ENCODE results near the gene NTNG2.

NTNG2 gene

GRCh38 chr9:132192728-132193127 lies 30.9 kb downstream of the NTNG2 start:
- Histone ChIP-seq H3K36me3 (ENCODE audit: insufficient read depth, low read length) (no peaks in the 10 kb centered on the region), H3K9me3 (ENCODE audit: insufficient read depth, low read depth, low read length) (no peaks in the 10 kb centered on the region), H3K4me3 (ENCODE audit: low read length) (no peak overlapping the region), H3K4me1 (ENCODE audit: insufficient read depth, low read length) (0 out of 2 replicates have a peak, but pooled peaks cover 6% of the 10 kb centered on the region), H3K27me3 (ENCODE audit: insufficient read depth, low read length) (peaks cover 15% of the 10 kb centered on the region), H3K27ac (ENCODE audit: low read depth, low read length) (no peak overlapping the region), H3K9ac (ENCODE audit: low read depth, low read length) (no peak overlapping the region)
- WGBS: 89% methylated on average over 10 of the region's 11 CpGs

GRCh38 chr9:132193227-132194124 lies 31.6 kb downstream of the NTNG2 start:
- Histone ChIP-seq H3K4me1 (ENCODE audit: insufficient read depth, low read length) (no peaks in the 10 kb centered on the region), H3K27ac (ENCODE audit: low read depth, low read length) (no peak overlapping the region), H3K27me3 (ENCODE audit: insufficient read depth, low read length) (peaks cover 7% of the 10 kb centered on the region), H3K9ac (ENCODE audit: low read depth, low read length) (no peak overlapping the region), H3K4me3 (ENCODE audit: low read length) (no peak overlapping the region), H3K9me3 (ENCODE audit: insufficient read depth, low read depth, low read length) (no peaks in the 10 kb centered on the region), H3K36me3 (ENCODE audit: insufficient read depth, low read length) (no peaks in the 10 kb centered on the region)
- 92% methylated on average over 12 of the region's 12 CpGs for WGBS

- H3K27ac ChIP-seq (ENCODE audit: low read depth, low read length): no peak overlapping the region
- H3K9ac ChIP-seq (ENCODE audit: low read depth, low read length): no peak overlapping the region
- no peak overlapping the region for H3K4me3 ChIP-seq (ENCODE audit: low read length)
- no peaks in the 10 kb centered on the region for H3K4me1 ChIP-seq (ENCODE audit: insufficient read depth, low read length)
- 0 out of 2 replicates have a peak, but pooled peaks cover 3% of the 10 kb centered on the region for H3K9me3 ChIP-seq (ENCODE audit: insufficient read depth, low read depth, low read length)
- no peaks in the 10 kb centered on the region for H3K36me3 ChIP-seq (ENCODE audit: insufficient read depth, low read length)
- H3K27me3 ChIP-seq (ENCODE audit: insufficient read depth, low read length): no peaks in the 10 kb centered on the region
- 89% methylated on average over 8 of the region's 8 CpGs for WGBS
Observed at GRCh38 chr9:132194508-132194907, 32.6 kb downstream of the NTNG2 start.

- Histone ChIP-seq H3K27me3 (ENCODE audit: insufficient read depth, low read length) (no peaks in the 10 kb centered on the region), H3K9ac (ENCODE audit: low read depth, low read length) (no peak overlapping the region), H3K27ac (ENCODE audit: low read depth, low read length) (no peak overlapping the region), H3K4me1 (ENCODE audit: insufficient read depth, low read length) (no peaks in the 10 kb centered on the region), H3K9me3 (ENCODE audit: insufficient read depth, low read depth, low read length) (0 out of 2 replicates have a peak, but pooled peaks cover 5% of the 10 kb centered on the region), H3K36me3 (ENCODE audit: insufficient read depth, low read length) (no peaks in the 10 kb centered on the region), H3K4me3 (ENCODE audit: low read length) (no peak overlapping the region)
- 92% methylated on average over 4 of the region's 6 CpGs for WGBS
Observed at GRCh38 chr9:132197315-132197714, 35.5 kb downstream of the NTNG2 start.

- no peaks in the 10 kb centered on the region for H3K4me1 ChIP-seq (ENCODE audit: insufficient read depth, low read length)
- H3K4me3 ChIP-seq (ENCODE audit: low read length): no peak overlapping the region
- no peaks in the 10 kb centered on the region for H3K36me3 ChIP-seq (ENCODE audit: insufficient read depth, low read length)
- H3K27me3 ChIP-seq (ENCODE audit: insufficient read depth, low read length): 0 out of 2 replicates have a peak, but pooled peaks cover 3% of the 10 kb centered on the region
- WGBS: 95% methylated on average over 58 of the region's 58 CpGs
- H3K9ac ChIP-seq (ENCODE audit: low read depth, low read length): no peak overlapping the region
- no peak overlapping the region for H3K27ac ChIP-seq (ENCODE audit: low read depth, low read length)
- 0 out of 2 replicates have a peak, but pooled peaks cover 5% of the 10 kb centered on the region for H3K9me3 ChIP-seq (ENCODE audit: insufficient read depth, low read depth, low read length)
Observed at GRCh38 chr9:132197856-132198550, 36.1 kb downstream of the NTNG2 start.

GRCh38 chr9:132199056-132199455 lies 37.2 kb downstream of the NTNG2 start:
- Histone ChIP-seq H3K9me3 (ENCODE audit: insufficient read depth, low read depth, low read length) (0 out of 2 replicates have a peak, but pooled peaks cover 5% of the 10 kb centered on the region), H3K9ac (ENCODE audit: low read depth, low read length) (no peak overlapping the region), H3K4me3 (ENCODE audit: low read length) (no peak overlapping the region), H3K4me1 (ENCODE audit: insufficient read depth, low read length) (no peaks in the 10 kb centered on the region), H3K27me3 (ENCODE audit: insufficient read depth, low read length) (0 out of 2 replicates have a peak, but pooled peaks cover 3% of the 10 kb centered on the region), H3K36me3 (ENCODE audit: insufficient read depth, low read length) (no peaks in the 10 kb centered on the region), H3K27ac (ENCODE audit: low read depth, low read length) (no peak overlapping the region)
- WGBS: 90% methylated on average over 4 of the region's 4 CpGs

- Histone ChIP-seq H3K27ac (ENCODE audit: low read depth, low read length) (no peak overlapping the region), H3K36me3 (ENCODE audit: insufficient read depth, low read length) (no peaks in the 10 kb centered on the region), H3K9me3 (ENCODE audit: insufficient read depth, low read depth, low read length) (0 out of 2 replicates have a peak, but pooled peaks cover 5% of the 10 kb centered on the region), H3K9ac (ENCODE audit: low read depth, low read length) (no peak overlapping the region), H3K4me1 (ENCODE audit: insufficient read depth, low read length) (no peaks in the 10 kb centered on the region), H3K27me3 (ENCODE audit: insufficient read depth, low read length) (0 out of 2 replicates have a peak, but pooled peaks cover 3% of the 10 kb centered on the region), H3K4me3 (ENCODE audit: low read length) (no peak overlapping the region)
- WGBS: 91% methylated on average over 4 of the region's 4 CpGs
Observed at GRCh38 chr9:132200706-132201105, 38.8 kb downstream of the NTNG2 start.

- no peak overlapping the region for H3K27ac ChIP-seq (ENCODE audit: low read depth, low read length)
- H3K27me3 ChIP-seq (ENCODE audit: insufficient read depth, low read length): 0 out of 2 replicates have a peak, but pooled peaks cover 3% of the 10 kb centered on the region
- WGBS: 92% methylated on average over 12 of the region's 12 CpGs
Observed at GRCh38 chr9:132201139-132201538, 39.3 kb downstream of the NTNG2 start.

GRCh38 chr9:132201780-132202703 lies 40.2 kb downstream of the NTNG2 start:
- Histone ChIP-seq H3K27ac (ENCODE audit: low read depth, low read length) (no peak overlapping the region), H3K4me1 (ENCODE audit: insufficient read depth, low read length) (no peaks in the 10 kb centered on the region), H3K4me3 (ENCODE audit: low read length) (no peak overlapping the region), H3K36me3 (ENCODE audit: insufficient read depth, low read length) (no peaks in the 10 kb centered on the region), H3K27me3 (ENCODE audit: insufficient read depth, low read length) (0 out of 2 replicates have a peak, but pooled peaks cover 3% of the 10 kb centered on the region), H3K9me3 (ENCODE audit: insufficient read depth, low read depth, low read length) (0 out of 2 replicates have a peak, but pooled peaks cover 5% of the 10 kb centered on the region), H3K9ac (ENCODE audit: low read depth, low read length) (no peak overlapping the region)
- 53% methylated on average over 21 of the region's 21 CpGs for WGBS

More at GRCh38 chr9:132201139-132201538, 39.3 kb downstream of the NTNG2 start:
- Histone ChIP-seq H3K4me1 (ENCODE audit: insufficient read depth, low read length) (no peaks in the 10 kb centered on the region), H3K36me3 (ENCODE audit: insufficient read depth, low read length) (no peaks in the 10 kb centered on the region), H3K4me3 (ENCODE audit: low read length) (no peak overlapping the region), H3K9me3 (ENCODE audit: insufficient read depth, low read depth, low read length) (0 out of 2 replicates have a peak, but pooled peaks cover 5% of the 10 kb centered on the region), H3K9ac (ENCODE audit: low read depth, low read length) (no peak overlapping the region)

GRCh38 chr9:132204883-132205282 lies 43.0 kb downstream of the NTNG2 start:
- 95% methylated on average over 3 of the region's 3 CpGs for WGBS
- Histone ChIP-seq H3K4me1 (ENCODE audit: insufficient read depth, low read length) (no peaks in the 10 kb centered on the region), H3K9ac (ENCODE audit: low read depth, low read length) (no peak overlapping the region), H3K36me3 (ENCODE audit: insufficient read depth, low read length) (no peaks in the 10 kb centered on the region), H3K27me3 (ENCODE audit: insufficient read depth, low read length) (0 out of 2 replicates have a peak, but pooled peaks cover 3% of the 10 kb centered on the region), H3K4me3 (ENCODE audit: low read length) (no peak overlapping the region), H3K27ac (ENCODE audit: low read depth, low read length) (no peak overlapping the region), H3K9me3 (ENCODE audit: insufficient read depth, low read depth, low read length) (no peaks in the 10 kb centered on the region)
